Effector memory CD4-positive, alpha-beta T cell (primary cell): ENCODE results near the gene GMCL1.

ENCODE experiments used
- DNase-seq, 3 donors: peaks; one replicate each; pipeline ENCODE4 v3.0.0-alpha.2; 2020
- H3K27ac ChIP-seq: 2 replicates; pipeline ENCODE4 v1.7.0; 2013; ENCODE audit warnings: mild to moderate bottlenecking, low read length, moderate library complexity; ENCODE audit not compliant: insufficient read depth, poor library complexity, severe bottlenecking
- H3K27me3 ChIP-seq: replicated peaks from 2 replicates; pipeline ENCODE4 v1.7.0; 2013; ENCODE audit warnings: mild to moderate bottlenecking, low read length; ENCODE audit not compliant: insufficient read depth, control insufficient read depth, poor library complexity, severe bottlenecking
- H3K36me3 ChIP-seq: 2 replicates; pipeline ENCODE4 v1.7.0; 2013; ENCODE audit warnings: mild to moderate bottlenecking, low read length, moderate library complexity; ENCODE audit not compliant: control insufficient read depth, insufficient read depth
- H3K4me1 ChIP-seq: 2 replicates; pipeline ENCODE4 v1.7.0; 2013; ENCODE audit warnings: low read length, mild to moderate bottlenecking; ENCODE audit not compliant: control insufficient read depth, insufficient read depth, poor library complexity, severe bottlenecking
- H3K4me3 ChIP-seq: 2 replicates; pipeline ENCODE4 v1.7.0; 2013; ENCODE audit warnings: low read length, low read depth, mild to moderate bottlenecking; ENCODE audit not compliant: insufficient read depth, poor library complexity, severe bottlenecking
- H3K9me3 ChIP-seq: 2 replicates; pipeline ENCODE4 v1.7.0; 2013; ENCODE audit warnings: mild to moderate bottlenecking, low read length, moderate library complexity; ENCODE audit not compliant: control insufficient read depth

GMCL1 gene

DNA sequence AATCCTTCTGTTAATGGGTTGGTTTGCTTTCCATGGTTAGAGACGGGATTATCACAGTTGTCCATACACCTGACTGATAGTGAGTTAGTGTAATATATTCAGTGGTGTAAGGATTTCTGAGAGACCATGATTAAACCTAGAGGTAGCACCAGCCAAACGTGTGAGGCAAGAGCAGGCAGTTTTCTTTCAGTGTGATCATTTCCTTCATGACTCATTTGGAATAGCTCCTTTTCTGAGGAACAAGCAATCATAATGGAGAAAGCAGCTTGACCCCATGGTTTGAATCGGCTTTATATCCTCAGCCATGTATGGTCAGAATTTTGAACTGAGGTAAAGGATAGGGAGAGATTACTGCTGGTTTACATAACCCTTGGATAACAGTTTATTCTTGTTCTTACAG, 88.4 kb downstream of the GMCL1 start:
- no peak overlapping the region for H3K4me3 ChIP-seq
- H3K27ac ChIP-seq = no peak overlapping the region
- H3K27me3 ChIP-seq = no peaks in the 10 kb centered on the region
- H3K9me3 ChIP-seq = no peaks in the 10 kb centered on the region
- no peak for DNase-seq
- peaks cover 27% of the 10 kb centered on the region for H3K36me3 ChIP-seq
- peaks cover 14% of the 10 kb centered on the region for H3K4me1 ChIP-seq

DNA sequence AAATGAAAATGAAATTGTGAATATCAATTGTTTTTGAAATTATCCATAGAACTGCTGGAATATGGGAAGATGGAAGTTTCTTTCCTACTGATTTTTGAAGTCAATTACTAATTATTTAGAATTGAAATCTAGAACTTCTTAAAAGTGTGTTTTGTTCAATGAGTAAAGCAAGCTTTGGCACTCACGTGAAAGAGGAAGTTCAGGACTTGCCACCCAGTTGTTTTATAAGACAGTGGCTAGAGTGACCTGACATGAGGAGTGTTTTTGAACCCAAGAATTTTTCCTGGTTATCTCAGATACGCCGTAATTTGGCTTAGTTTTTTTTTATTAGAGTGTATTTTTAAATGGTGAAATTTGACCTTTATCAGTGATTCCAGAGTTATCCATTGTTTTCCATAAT, 88.9 kb downstream of the GMCL1 start:
- Histone ChIP-seq H3K36me3 (peaks cover 27% of the 10 kb centered on the region), H3K9me3 (no peaks in the 10 kb centered on the region), H3K4me3 (no peak overlapping the region), H3K27ac (no peak overlapping the region), H3K4me1 (peaks cover 14% of the 10 kb centered on the region), H3K27me3 (no peaks in the 10 kb centered on the region)
- DNase-seq = no peak

DNA sequence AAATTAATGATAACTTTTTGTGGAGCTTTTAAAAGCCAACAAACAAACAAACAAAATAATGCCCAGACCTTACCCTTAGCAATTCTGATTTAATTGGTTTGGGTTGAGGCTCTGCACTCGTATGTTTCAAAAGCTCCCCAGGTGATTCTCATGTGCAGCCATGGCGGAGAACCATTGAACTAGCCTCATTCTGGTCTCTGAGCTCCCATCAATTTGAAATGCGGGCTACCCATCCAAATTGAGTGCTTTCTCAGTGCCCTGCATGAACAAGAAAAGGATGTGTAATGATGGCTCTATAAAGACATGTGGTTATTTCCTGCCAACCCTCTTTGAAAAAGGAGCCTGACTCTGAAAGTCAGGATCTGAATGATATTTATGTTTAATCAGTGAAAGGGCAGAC, 93.7 kb downstream of the GMCL1 start:
- DNase-seq = no peak
- Histone ChIP-seq H3K36me3 (peaks cover 16% of the 10 kb centered on the region), H3K4me1 (no peaks in the 10 kb centered on the region), H3K27me3 (no peaks in the 10 kb centered on the region), H3K27ac (no peak overlapping the region), H3K4me3 (no peak overlapping the region), H3K9me3 (no peaks in the 10 kb centered on the region)

DNA sequence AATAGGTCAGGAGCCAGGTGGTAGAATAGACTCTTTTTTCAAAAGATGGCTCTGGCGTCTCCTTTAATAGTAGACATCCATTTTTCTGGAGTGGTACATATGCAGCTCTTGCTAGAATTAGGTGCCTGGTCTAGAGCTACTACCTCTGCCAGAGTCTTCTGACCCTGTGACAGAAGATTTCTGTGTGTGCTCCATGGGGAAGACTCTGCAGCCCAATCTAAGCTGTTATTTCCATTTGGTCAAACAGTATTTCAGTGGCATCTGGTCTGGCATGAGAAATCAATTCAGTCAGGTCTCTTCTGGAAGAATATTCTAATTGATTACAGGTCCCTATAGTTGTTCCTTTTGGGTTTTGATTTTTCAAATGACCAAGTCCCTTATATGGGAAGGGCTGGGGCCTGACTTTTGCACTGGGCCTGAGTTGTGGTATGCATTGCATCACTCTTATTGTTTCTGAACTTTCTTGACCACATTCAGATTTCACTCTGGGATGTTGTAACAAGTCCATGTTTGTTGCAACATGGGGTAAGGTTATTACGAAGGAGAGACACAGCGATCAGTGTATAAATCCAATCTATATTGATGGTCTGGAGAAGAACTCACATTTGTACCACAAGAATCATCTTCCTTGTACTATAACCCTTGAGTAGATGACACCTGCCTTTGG, 97.5 kb downstream of the GMCL1 start:
- no peak overlapping the region for H3K27ac ChIP-seq
- no peaks in the 10 kb centered on the region for H3K4me1 ChIP-seq
- H3K36me3 ChIP-seq = peaks cover 3% of the 10 kb centered on the region
- no peaks in the 10 kb centered on the region for H3K27me3 ChIP-seq
- no peak overlapping the region for H3K4me3 ChIP-seq
- DNase-seq = no peak
- no peaks in the 10 kb centered on the region for H3K9me3 ChIP-seq
